Glomerular endothelial cell (primary cell): ENCODE data around the gene UBAC2. TPM values are rescaled to one million over a fixed set of nuclear protein-coding genes. Genes with fewer than 3 reads are reported as not detected.

Experiments
- DNase-seq: peaks from one replicate; pipeline ENCODE4 v3.0.0-alpha.2; 2011; ENCODE audit warnings: low read depth, low spot score; ENCODE audit errors: extremely low read depth
- total RNA-seq: library from RNA; depleted of rRNA; stranded (reverse); fragments of >200 nt; gene quantifications from 2 replicates; pipeline ENCODE4 v1.2.3, GENCODE V29; 2015

The UBAC2 gene
- total RNA-seq, 1 donor from 2014 or later, result 49.3 TPM

GRCh38 chr13:99352351-99353245, 151.9 kb downstream of the UBAC2 start:
- no peak for DNase-seq

GRCh38 chr13:99353246-99353600, 152.6 kb downstream of the UBAC2 start:
- no peak for DNase-seq

- no peak for DNase-seq
Observed at GRCh38 chr13:99353836-99354235, 153.2 kb downstream of the UBAC2 start.

- DNase-seq, result no peak
Observed at GRCh38 chr13:99354371-99354951, 153.8 kb downstream of the UBAC2 start.

- no peak for DNase-seq
Observed at GRCh38 chr13:99355267-99356011, 154.8 kb downstream of the UBAC2 start.

GRCh38 chr13:99356012-99356261, 155.3 kb downstream of the UBAC2 start:
- no peak for DNase-seq

- DNase-seq, result peak; percentile 90
Observed at GRCh38 chr13:99356262-99357091, 155.8 kb downstream of the UBAC2 start.

- peak; percentile 91 for DNase-seq
Observed at GRCh38 chr13:99357131-99357596, 156.5 kb downstream of the UBAC2 start.

GRCh38 chr13:99357941-99358340, 157.3 kb downstream of the UBAC2 start:
- no peak for DNase-seq

GRCh38 chr13:99359528-99359927, 158.9 kb downstream of the UBAC2 start:
- DNase-seq, result no peak

GRCh38 chr13:99360696-99361095, 160.0 kb downstream of the UBAC2 start:
- no peak for DNase-seq

- DNase-seq, result no peak
Observed at GRCh38 chr13:99361197-99361596, 160.5 kb downstream of the UBAC2 start.

- no peak for DNase-seq
Observed at GRCh38 chr13:99362362-99362761, 161.7 kb downstream of the UBAC2 start.

- no peak for DNase-seq
Observed at GRCh38 chr13:99363391-99363790, 162.7 kb downstream of the UBAC2 start.

GRCh38 chr13:99363949-99364348, 163.3 kb downstream of the UBAC2 start:
- no peak for DNase-seq

- DNase-seq, result no peak
Observed at GRCh38 chr13:99366075-99366987, 165.7 kb downstream of the UBAC2 start.

- DNase-seq, result no peak
Observed at GRCh38 chr13:99367106-99367616, 166.5 kb downstream of the UBAC2 start.

GRCh38 chr13:99367663-99368448, 167.2 kb downstream of the UBAC2 start:
- no peak for DNase-seq
